Loucy (cell line): ENCODE results near the gene DNMT3B.
"Not testable (repeated sequence)": the region's sequence is repeated elsewhere in the genome, so short reads cannot be mapped to it uniquely, and the experiment has no call there.

Source experiments
- H2AFZ ChIP-seq: fragments of 200-600 bp; sonication (generic); 2 replicates; pipeline ENCODE4 v1.6.0; 2016; ENCODE audit warnings: antibody characterized with exemption, mild to moderate bottlenecking, low read length, moderate library complexity
- H3F3A ChIP-seq: fragments of 200-600 bp; 2 replicates; pipeline ENCODE4 v1.6.0; 2016; ENCODE audit warnings: antibody characterized with exemption, low read depth, mild to moderate bottlenecking
- H3K27me3 ChIP-seq: fragments of 200-600 bp; sonication (generic); 2 replicates; pipeline ENCODE4 v1.6.1; 2014; ENCODE audit warnings: low read length, mild to moderate bottlenecking; ENCODE audit not compliant: insufficient read depth, poor library complexity, severe bottlenecking
- H3K36me3 ChIP-seq: fragments of 200-600 bp; sonication (generic); 2 replicates; pipeline ENCODE4 v1.6.1; 2016; ENCODE audit warnings: low read length; ENCODE audit not compliant: insufficient read depth
- H3K4me1 ChIP-seq: fragments of 200-600 bp; sonication (generic); 2 replicates; pipeline ENCODE4 v1.5.1; 2014; ENCODE audit warnings: low read length, mild to moderate bottlenecking; ENCODE audit not compliant: insufficient read depth, poor library complexity, severe bottlenecking
- H3K4me2 ChIP-seq: fragments of 200-600 bp; sonication (generic); 2 replicates; pipeline ENCODE4 v1.6.0; 2014; ENCODE audit warnings: antibody characterized with exemption, low read length, low read depth, mild to moderate bottlenecking; ENCODE audit not compliant: poor library complexity, severe bottlenecking
- H3K4me3 ChIP-seq: fragments of 200-600 bp; sonication (generic); 2 replicates; pipeline ENCODE4 v1.5.1; 2014; ENCODE audit warnings: low read length, mild to moderate bottlenecking, mixed read lengths; ENCODE audit not compliant: poor library complexity, severe bottlenecking
- H3K79me2 ChIP-seq: fragments of 200-600 bp; sonication (generic); 2 replicates; pipeline ENCODE4 v1.6.1; 2014; ENCODE audit warnings: low read length; ENCODE audit not compliant: insufficient read depth
- H3K9ac ChIP-seq: fragments of 200-600 bp; sonication (generic); 2 replicates; pipeline ENCODE4 v1.6.0; 2014; ENCODE audit warnings: mild to moderate bottlenecking, low read depth, low read length, moderate library complexity; ENCODE audit not compliant: poor library complexity, severe bottlenecking
- H3K9me2 ChIP-seq: fragments of 200-600 bp; sonication (generic); replicated peaks from 2 replicates; pipeline ENCODE4 v1.6.1; 2016; ENCODE audit warnings: low read depth, low read length, mixed read lengths
- H3K9me3 ChIP-seq: fragments of 200-600 bp; sonication (generic); 2 replicates; pipeline ENCODE4 v1.6.1; 2014; ENCODE audit warnings: mild to moderate bottlenecking, antibody characterized with exemption, low read length, low read depth; ENCODE audit not compliant: insufficient read depth
- H4K20me1 ChIP-seq: fragments of 200-600 bp; sonication (generic); 2 replicates; pipeline ENCODE4 v1.6.0; 2014; ENCODE audit warnings: antibody characterized with exemption, low read length, mild to moderate bottlenecking; ENCODE audit not compliant: insufficient read depth, poor library complexity, severe bottlenecking
- EZH2phosphoT487 ChIP-seq: fragments of 200-600 bp; IDR thresholded peaks from 2 replicates; pipeline ENCODE4 v1.6.1; 2018; ENCODE audit warnings: antibody characterized with exemption, mild to moderate bottlenecking, moderate library complexity, borderline replicate concordance
- TF ChIP-seq, protein P1 (sequence below): fragments of 200-600 bp; sonication (generic); conservative IDR thresholded peaks from 2 replicates; pipeline ENCODE4 v1.5.1; 2014; ENCODE audit warnings: mild to moderate bottlenecking, antibody characterized with exemption, low read length

DNMT3B gene

DNA sequence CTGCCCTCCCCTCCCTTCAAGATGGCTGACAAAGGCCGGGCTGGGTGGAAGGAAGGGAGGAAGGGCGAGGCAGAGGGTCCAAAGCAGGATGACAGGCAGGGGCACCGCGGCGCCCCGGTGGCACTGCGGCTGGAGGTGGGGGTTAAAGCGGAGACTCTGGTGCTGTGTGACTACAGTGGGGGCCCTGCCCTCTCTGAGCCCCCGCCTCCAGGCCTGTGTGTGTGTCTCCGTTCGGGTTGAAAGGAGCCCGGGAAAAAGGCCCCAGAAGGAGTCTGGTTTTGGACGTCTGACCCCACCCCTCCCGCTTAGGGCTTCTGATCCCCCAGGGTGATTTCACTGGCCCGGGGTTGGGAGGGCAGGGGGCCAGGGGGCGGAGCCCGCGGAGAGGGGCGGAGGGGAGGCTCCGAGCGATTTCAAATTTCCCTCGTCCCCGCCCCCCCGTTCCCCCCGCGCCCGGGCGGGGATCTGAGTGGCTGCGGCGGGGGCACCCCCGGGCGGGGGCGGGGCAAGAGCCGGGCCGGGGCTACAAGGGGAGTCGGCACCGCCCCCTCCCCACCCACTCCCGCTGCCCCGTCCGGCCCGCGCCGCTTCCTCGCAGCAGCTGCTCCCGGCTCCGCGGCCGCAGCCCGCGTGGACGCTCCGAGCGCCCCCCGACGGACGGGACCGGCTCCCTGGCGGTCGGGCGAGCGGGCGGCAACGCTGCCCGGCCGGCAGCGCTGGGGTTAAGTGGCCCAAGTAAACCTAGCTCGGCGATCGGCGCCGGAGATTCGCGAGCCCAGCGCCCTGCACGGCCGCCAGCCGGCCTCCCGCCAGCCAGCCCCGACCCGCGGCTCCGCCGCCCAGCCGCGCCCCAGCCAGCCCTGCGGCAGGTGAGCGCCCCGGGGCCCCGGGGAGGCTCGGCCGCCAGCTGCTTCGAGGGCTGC lies at the start of gene DNMT3B:
TSS of gene DNMT3B (plus strand) at position 555 of the 923 bp plus-strand sequence. CDS start 17,939 bp downstream, outside the sequence.
- Histone ChIP-seq H2AFZ (peak within 1 kb of the TSS; percentile 67; the same call in 1 of the 2 replicates), H3K9me3 (no peaks in the 10 kb centered on the region), H3K4me1 (peaks cover 26% of the 10 kb centered on the region), H3K9ac (peak within 1 kb of the TSS; percentile 95), H4K20me1 (peaks cover 28% of the 10 kb centered on the region), H3K36me3 (no peaks in the 10 kb centered on the region), H3K4me2 (peak within 1 kb of the TSS; percentile 85), H3K9me2 (no peaks in the 10 kb centered on the region), H3K79me2 (peaks cover 48% of the 10 kb centered on the region), H3K27me3 (no peaks in the 10 kb centered on the region), H3K4me3 (peak within 1 kb of the TSS; percentile 84), H3F3A (peaks cover 4% of the 10 kb centered on the region; the same call in 1 of the 2 replicates)
- TF ChIP-seq EZH2phosphoT487, result no peak
- TF ChIP-seq, protein P1, sequence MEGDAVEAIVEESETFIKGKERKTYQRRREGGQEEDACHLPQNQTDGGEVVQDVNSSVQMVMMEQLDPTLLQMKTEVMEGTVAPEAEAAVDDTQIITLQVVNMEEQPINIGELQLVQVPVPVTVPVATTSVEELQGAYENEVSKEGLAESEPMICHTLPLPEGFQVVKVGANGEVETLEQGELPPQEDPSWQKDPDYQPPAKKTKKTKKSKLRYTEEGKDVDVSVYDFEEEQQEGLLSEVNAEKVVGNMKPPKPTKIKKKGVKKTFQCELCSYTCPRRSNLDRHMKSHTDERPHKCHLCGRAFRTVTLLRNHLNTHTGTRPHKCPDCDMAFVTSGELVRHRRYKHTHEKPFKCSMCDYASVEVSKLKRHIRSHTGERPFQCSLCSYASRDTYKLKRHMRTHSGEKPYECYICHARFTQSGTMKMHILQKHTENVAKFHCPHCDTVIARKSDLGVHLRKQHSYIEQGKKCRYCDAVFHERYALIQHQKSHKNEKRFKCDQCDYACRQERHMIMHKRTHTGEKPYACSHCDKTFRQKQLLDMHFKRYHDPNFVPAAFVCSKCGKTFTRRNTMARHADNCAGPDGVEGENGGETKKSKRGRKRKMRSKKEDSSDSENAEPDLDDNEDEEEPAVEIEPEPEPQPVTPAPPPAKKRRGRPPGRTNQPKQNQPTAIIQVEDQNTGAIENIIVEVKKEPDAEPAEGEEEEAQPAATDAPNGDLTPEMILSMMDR, result peak; percentile 33

DNA sequence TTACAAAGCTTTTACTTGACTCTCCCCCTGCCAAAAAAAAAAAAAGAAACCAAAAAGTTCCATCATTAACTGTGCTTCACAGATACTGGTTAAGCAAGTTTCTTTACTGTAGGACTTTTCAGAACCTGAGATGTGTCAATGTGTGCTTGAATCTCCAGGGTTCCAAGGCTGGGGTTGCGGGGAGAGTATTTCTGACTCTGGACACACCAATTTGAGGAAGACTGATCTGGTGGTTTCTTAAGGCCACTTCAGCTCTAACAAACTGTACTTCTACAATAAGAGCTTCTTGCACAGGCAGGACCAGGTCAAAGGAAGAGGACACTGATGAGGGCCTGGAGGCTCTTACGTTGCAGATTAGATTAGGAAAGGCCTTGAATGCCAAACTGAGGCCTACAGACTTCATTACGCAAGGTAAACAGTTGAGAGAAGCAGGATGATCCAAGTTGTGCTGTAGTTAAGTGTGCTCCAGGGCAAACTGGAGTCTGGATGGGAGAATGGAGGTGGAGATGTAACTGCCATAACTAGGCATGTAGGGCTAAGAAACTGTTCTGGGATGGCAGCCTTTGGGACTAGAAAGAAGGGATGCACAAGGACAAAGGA lies 43.3 kb upstream of the DNMT3B start:
- H3K4me1 ChIP-seq, result no peaks in the 10 kb centered on the region
- no peak overlapping the region for H3K4me3 ChIP-seq
- peaks cover 30% of the 10 kb centered on the region for H3K36me3 ChIP-seq
- H3K27me3 ChIP-seq, result no peaks in the 10 kb centered on the region
- TF ChIP-seq, protein P1, result no peak
- no peak for TF ChIP-seq EZH2phosphoT487
- H2AFZ ChIP-seq, result no peak overlapping the region
- no peak overlapping the region for H3K4me2 ChIP-seq
- H4K20me1 ChIP-seq, result no peaks in the 10 kb centered on the region
- H3K9ac ChIP-seq, result no peak overlapping the region
- H3F3A ChIP-seq, result no peaks in the 10 kb centered on the region
- H3K9me2 ChIP-seq, result no peaks in the 10 kb centered on the region
- no peaks in the 10 kb centered on the region for H3K9me3 ChIP-seq
- peaks cover 3% of the 10 kb centered on the region; the same call in 1 of the 2 replicates for H3K79me2 ChIP-seq

DNA sequence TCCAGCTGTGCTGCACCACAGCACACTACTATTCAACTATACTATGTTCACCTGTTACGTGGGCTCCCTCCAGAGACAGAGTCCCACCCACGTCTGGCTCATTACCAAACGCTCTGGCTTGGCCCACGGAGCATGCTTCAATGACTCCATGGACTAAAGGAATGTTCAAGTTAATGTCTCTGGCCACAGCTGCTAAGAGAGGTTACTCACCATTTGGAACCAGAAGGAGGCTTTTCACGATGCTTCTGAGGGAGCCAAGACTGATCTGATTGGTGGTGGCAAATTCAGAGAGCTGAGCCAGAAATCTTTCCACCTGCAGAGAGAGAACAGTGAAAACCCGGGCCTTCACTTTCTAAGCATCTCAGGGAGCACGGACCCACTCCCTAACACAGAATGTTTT lies 34.5 kb upstream of the DNMT3B start:
- H3K27me3 ChIP-seq, result no peaks in the 10 kb centered on the region
- no peak overlapping the region for H3K4me3 ChIP-seq
- no peaks in the 10 kb centered on the region for H4K20me1 ChIP-seq
- no peak overlapping the region for H3K4me2 ChIP-seq
- no peaks in the 10 kb centered on the region for H3K9me3 ChIP-seq
- no peak overlapping the region for H2AFZ ChIP-seq
- peaks cover 38% of the 10 kb centered on the region for H3K79me2 ChIP-seq
- H3K4me1 ChIP-seq, result peaks cover 12% of the 10 kb centered on the region
- no peaks in the 10 kb centered on the region for H3F3A ChIP-seq
- H3K9me2 ChIP-seq, result no peaks in the 10 kb centered on the region
- H3K9ac ChIP-seq, result no peak overlapping the region
- TF ChIP-seq, protein P1, result no peak
- no peak for TF ChIP-seq EZH2phosphoT487
- H3K36me3 ChIP-seq, result peaks cover 30% of the 10 kb centered on the region; the same call in 1 of the 2 replicates

DNA sequence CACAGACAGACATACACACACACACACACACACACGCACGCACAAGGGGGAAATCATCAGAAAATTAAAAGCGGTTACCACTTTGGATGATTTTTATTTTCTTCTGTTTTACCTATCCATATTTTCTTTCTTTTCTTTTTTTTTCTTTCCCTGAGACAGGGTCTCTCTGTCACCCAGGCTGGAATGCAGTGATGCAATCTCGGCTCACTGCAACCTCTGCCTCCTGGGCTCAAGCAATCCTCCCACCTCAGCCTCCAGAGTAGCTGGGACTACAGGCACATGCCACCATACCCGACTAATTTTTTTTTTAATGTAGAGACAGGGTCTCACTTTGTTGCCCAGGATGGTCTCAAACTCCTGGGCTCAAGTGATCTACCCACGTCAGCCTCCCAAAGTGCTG lies 33.8 kb upstream of the DNMT3B start:
- not testable (repeated sequence) for H3F3A ChIP-seq, H3K9ac ChIP-seq, H3K27me3 ChIP-seq, H3K9me2 ChIP-seq, H3K4me2 ChIP-seq, H3K4me3 ChIP-seq, H2AFZ ChIP-seq, H4K20me1 ChIP-seq, H3K9me3 ChIP-seq
- H3K4me1 ChIP-seq, result peaks cover 12% of the 10 kb centered on the region
- peaks cover 30% of the 10 kb centered on the region; the same call in 1 of the 2 replicates for H3K36me3 ChIP-seq
- peaks cover 40% of the 10 kb centered on the region for H3K79me2 ChIP-seq

DNA sequence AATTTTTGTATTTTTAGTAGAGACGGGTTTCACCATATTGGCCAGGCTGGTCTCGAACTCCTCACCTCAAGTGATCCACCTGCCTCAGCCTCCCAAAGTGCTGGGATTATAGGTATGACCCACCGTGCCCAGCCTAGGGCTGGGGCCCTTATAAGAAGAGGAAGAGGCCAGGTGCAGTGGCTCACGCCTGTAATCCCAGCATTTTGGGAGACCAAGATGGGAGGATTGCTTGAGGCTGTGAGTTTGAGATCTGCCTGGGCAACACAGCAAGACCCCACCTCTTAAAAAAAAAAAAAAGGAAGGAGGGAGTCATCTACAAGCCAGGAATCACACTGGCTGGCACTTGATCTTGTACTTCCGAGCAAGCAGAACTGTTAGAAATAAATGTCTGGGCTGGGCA lies 32.9 kb upstream of the DNMT3B start:
- H3F3A ChIP-seq, H4K20me1 ChIP-seq, H3K9me3 ChIP-seq, H3K9me2 ChIP-seq, H3K9ac ChIP-seq, H3K4me3 ChIP-seq, H2AFZ ChIP-seq, H3K4me2 ChIP-seq, H3K27me3 ChIP-seq: not testable (repeated sequence)
- Histone ChIP-seq H3K79me2 (peaks cover 40% of the 10 kb centered on the region), H3K4me1 (peaks cover 12% of the 10 kb centered on the region), H3K36me3 (peaks cover 30% of the 10 kb centered on the region; the same call in 1 of the 2 replicates)
